ENCODE measurements around the gene B3GALNT2.
A peak's percentile ranks its signal among the peaks of the same experiment; 100 is the strongest.

The B3GALNT2 gene

GRCh38 chr1:235450886-235451483 lies 53.3 kb downstream of the B3GALNT2 start:
- no peak for DNase-seq (ENCODE audit: low spot score)

GRCh38 chr1:235450433-235450832 lies 53.8 kb downstream of the B3GALNT2 start:
- DNase-seq (ENCODE audit: low spot score) = no peak

- DNase-seq (ENCODE audit: low spot score) = no peak
These were observed 55.6 kb downstream of the B3GALNT2 start for GRCh38 chr1:235448616-235449015.

GRCh38 chr1:235442788-235443429 lies 61.3 kb downstream of the B3GALNT2 start:
- DNase-seq (ENCODE audit: low spot score) = no peak

GRCh38 chr1:235441159-235441685 lies 63.0 kb downstream of the B3GALNT2 start:
- peak; percentile 11 for DNase-seq (ENCODE audit: low spot score)

GRCh38 chr1:235434001-235434400 lies 70.3 kb downstream of the B3GALNT2 start:
- no peak for DNase-seq (ENCODE audit: low spot score)

- DNase-seq (ENCODE audit: low spot score) = no peak
These were observed 73.3 kb downstream of the B3GALNT2 start for GRCh38 chr1:235430991-235431390.

- DNase-seq (ENCODE audit: low spot score) = peak; percentile 52
These were observed 75.1 kb downstream of the B3GALNT2 start for GRCh38 chr1:235429143-235429542.

- no peak for DNase-seq (ENCODE audit: low spot score)
These were observed 76.8 kb downstream of the B3GALNT2 start for GRCh38 chr1:235427447-235427846.

- DNase-seq (ENCODE audit: low spot score) = no peak
These were observed 77.6 kb downstream of the B3GALNT2 start for GRCh38 chr1:235426680-235427079.

- DNase-seq (ENCODE audit: low spot score) = no peak
These were observed 78.1 kb downstream of the B3GALNT2 start for GRCh38 chr1:235426143-235426542.

GRCh38 chr1:235425357-235425756 lies 78.9 kb downstream of the B3GALNT2 start:
- DNase-seq (ENCODE audit: low spot score) = no peak

GRCh38 chr1:235424092-235424491 lies 80.2 kb downstream of the B3GALNT2 start:
- DNase-seq (ENCODE audit: low spot score) = no peak

- DNase-seq (ENCODE audit: low spot score) = no peak
These were observed 81.0 kb downstream of the B3GALNT2 start for GRCh38 chr1:235423214-235423652.

GRCh38 chr1:235421751-235422150 lies 82.5 kb downstream of the B3GALNT2 start:
- DNase-seq (ENCODE audit: low spot score) = no peak

GRCh38 chr1:235417086-235417697 lies 87.1 kb downstream of the B3GALNT2 start:
- DNase-seq (ENCODE audit: low spot score) = peak; percentile 59

GRCh38 chr1:235416662-235417049 lies 87.6 kb downstream of the B3GALNT2 start:
- no peak for DNase-seq (ENCODE audit: low spot score)

GRCh38 chr1:235415008-235415904 lies 89.0 kb downstream of the B3GALNT2 start:
- DNase-seq (ENCODE audit: low spot score) = peak; percentile 75

GRCh38 chr1:235411489-235412486 lies 92.5 kb downstream of the B3GALNT2 start:
- peak; percentile 38 for DNase-seq (ENCODE audit: low spot score)

- DNase-seq (ENCODE audit: low spot score) = no peak
These were observed 93.8 kb downstream of the B3GALNT2 start for GRCh38 chr1:235410467-235410866.
